Lower leg skin (tissue), 4 donors: ENCODE data around the gene ID2. TPM values are rescaled to one million over a fixed set of nuclear protein-coding genes. Genes with fewer than 3 reads are reported as not detected.

Experiments
- DNase-seq, 2 donors: peaks; one replicate each; pipeline ENCODE4 v3.0.0-alpha.2; 2019; ENCODE audit warnings: low spot score in 2 of 2
- H3K4me3 ChIP-seq: fragments of 200-600 bp; sonication (generic); 2 replicates; pipeline ENCODE4 v1.5.1; 2017; ENCODE audit warnings: mild to moderate bottlenecking, low read depth; ENCODE audit not compliant: poor library complexity, severe bottlenecking
- CTCF ChIP-seq, 3 donors: fragments of 450-650 bp; IDR thresholded peaks; one replicate each; pipeline ENCODE4 v1.5.1; 2016; ENCODE audit warnings: antibody characterized with exemption in 3 of 3, mild to moderate bottlenecking in 3 of 3, moderate library complexity in 2 of 3
- POLR2A ChIP-seq, 2 donors: fragments of 450-650 bp; IDR thresholded peaks; one replicate each; pipeline ENCODE4 v1.6.1; 2016 to 2017; ENCODE audit warnings: antibody characterized with exemption in 2 of 2, mild to moderate bottlenecking in 1 of 2, moderate library complexity in 1 of 2
- WGBS, 2 donors: methylation state at CpG; one replicate each; pipeline ENCODE4 v1.1.5; 2018; 5-methylcytosine and 5-hydroxymethylcytosine counted together
- intact Hi-C: fragments of 100-400 bp; cut with DNase I; formaldehyde crosslinking; loops from one replicate; pipeline ENCODE4 v1.15.0; 2023; ENCODE audit warnings: low total_unique reads
- total RNA-seq, 4 donors: library from RNA; depleted of rRNA; stranded (reverse); fragments of >200 nt; gene quantifications; one replicate each; pipeline ENCODE4 v1.1.0, GENCODE V29; 2016

ID2 gene
- total RNA-seq, 4 donors from 2014 or later: 120 to 271 (median 209) TPM

- no peak for DNase-seq
- intact Hi-C loops: no loop called here
- TF ChIP-seq POLR2A (IDR thresholded peaks at IDR 0.05) (no peak), CTCF (IDR thresholded peaks at IDR 0.05) (no peak)
- H3K4me3 ChIP-seq: no peak overlapping the region
- WGBS, 2 donors: 75 to 83% methylated on average over 16 of the region's 16 CpGs
Measured at GRCh38 chr2:8701681-8702379, 20.0 kb downstream of the ID2 start.

GRCh38 chr2:8704906-8705305 is 23.1 kb downstream of the ID2 start:
- no peak overlapping the region for H3K4me3 ChIP-seq
- DNase-seq: no peak
- intact Hi-C loops: no loop called here
- TF ChIP-seq POLR2A (IDR thresholded peaks at IDR 0.05): no peak
- TF ChIP-seq CTCF (IDR thresholded peaks at IDR 0.05): no peak
- 69 to 73% methylated on average over 3 of the region's 3 CpGs for WGBS, 2 donors

GRCh38 chr2:8709611-8710010 is 27.8 kb downstream of the ID2 start:
- no peak for DNase-seq
- WGBS, 2 donors: 90% methylated on average over 14 of the region's 14 CpGs
- intact Hi-C loops: no loop called here
- no peak overlapping the region for H3K4me3 ChIP-seq
- TF ChIP-seq CTCF (IDR thresholded peaks at IDR 0.05) (no peak), POLR2A (IDR thresholded peaks at IDR 0.05) (no peak)

- intact Hi-C loops: no loop called here
- 58 to 61% methylated on average over 3 of the region's 3 CpGs for WGBS, 2 donors
- H3K4me3 ChIP-seq: no peak overlapping the region
- no peak for TF ChIP-seq POLR2A (IDR thresholded peaks at IDR 0.05)
- TF ChIP-seq CTCF (IDR thresholded peaks at IDR 0.05): no peak
- DNase-seq: no peak
Measured at GRCh38 chr2:8710951-8711350, 29.1 kb downstream of the ID2 start.

- TF ChIP-seq POLR2A (IDR thresholded peaks at IDR 0.05) (no peak), CTCF (IDR thresholded peaks at IDR 0.05) (no peak)
- H3K4me3 ChIP-seq: no peak overlapping the region
- WGBS, 2 donors: 60 to 96% methylated on average over 7 of the region's 7 CpGs
- no peak for DNase-seq
- intact Hi-C loops: no loop called here
Measured at GRCh38 chr2:8714283-8714682, 32.4 kb downstream of the ID2 start.

GRCh38 chr2:8714971-8715370 is 33.1 kb downstream of the ID2 start:
- H3K4me3 ChIP-seq: no peak overlapping the region
- intact Hi-C loops: no loop called here
- 92% methylated on average over 5 of the region's 5 CpGs for WGBS, 2 donors
- DNase-seq: no peak
- TF ChIP-seq POLR2A (IDR thresholded peaks at IDR 0.05) (no peak), CTCF (IDR thresholded peaks at IDR 0.05) (no peak)
